ENCODE results near the gene ART5. TPM values are rescaled to one million over a fixed set of nuclear protein-coding genes. Genes with fewer than 3 reads are reported as not detected.
A peak's percentile ranks its signal among the peaks of the same experiment; 100 is the strongest.

Gene ART5
- polyA plus RNA-seq, 1 donor (not counting 4 experiments of a cell fraction or from before 2014, with no cell fraction given), result not detected

DNA sequence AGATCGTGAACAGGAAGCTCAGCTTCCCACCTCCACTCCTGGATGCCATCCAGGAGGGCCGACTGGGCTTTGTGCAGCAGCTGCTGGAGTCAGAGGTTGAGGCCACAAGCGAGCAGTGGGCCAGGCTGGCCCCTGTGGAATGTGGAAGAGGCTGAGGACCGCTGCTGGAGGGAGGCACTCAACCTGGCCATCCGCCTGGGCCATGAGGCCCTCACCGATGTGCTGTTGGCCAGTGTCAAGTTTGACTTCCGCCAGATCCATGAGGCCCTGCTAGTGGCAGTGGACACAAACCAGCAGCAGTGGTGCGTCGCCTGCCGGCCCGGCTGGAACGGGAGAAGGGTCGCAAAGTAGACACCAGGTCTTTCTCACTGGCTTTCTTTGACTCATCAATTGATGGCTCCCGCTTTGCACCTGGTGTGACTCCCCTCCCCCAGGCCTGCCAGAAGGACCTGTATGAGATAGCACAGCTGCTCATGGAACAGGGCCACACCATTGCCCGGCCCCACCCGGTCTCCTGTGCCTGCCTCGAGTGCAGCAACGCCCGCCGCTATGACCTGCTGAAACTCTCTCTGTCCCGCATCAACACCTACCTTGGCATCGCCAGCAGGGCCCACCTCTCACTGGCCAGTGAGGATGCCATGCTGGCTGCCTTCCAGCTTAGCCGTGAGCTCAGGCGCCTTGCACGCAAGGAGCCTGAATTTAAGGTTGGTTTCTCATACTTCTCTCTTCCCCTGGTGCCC, 24.9 kb downstream of the ART5 start:
- H2AFZ ChIP-seq (ENCODE audit: control insufficient read depth, low read length), result no peak overlapping the region
- peaks cover 4% of the 10 kb centered on the region for H3K27me3 ChIP-seq (ENCODE audit: control insufficient read depth, extremely low read depth, insufficient read depth, low read length)
- dilution Hi-C loops (cut with MboI; ENCODE audit: extremely low pct_ligation_motif_present, low sequenced_read_pairs), result no loop called here
- no peaks in the 10 kb centered on the region for H4K20me1 ChIP-seq (ENCODE audit: control insufficient read depth, extremely low read depth, insufficient read depth, low read length)
- H3K4me1 ChIP-seq (ENCODE audit: control insufficient read depth, extremely low read depth, insufficient read depth, low read length), result peaks cover 17% of the 10 kb centered on the region
- no peak overlapping the region for H3K27ac ChIP-seq (ENCODE audit: control insufficient read depth, insufficient read depth, low read length)
- TF ChIP-seq EZH2 (IDR thresholded peaks at IDR 0.05; ENCODE audit: low read length), result no peak
- TF ChIP-seq, protein P1, sequence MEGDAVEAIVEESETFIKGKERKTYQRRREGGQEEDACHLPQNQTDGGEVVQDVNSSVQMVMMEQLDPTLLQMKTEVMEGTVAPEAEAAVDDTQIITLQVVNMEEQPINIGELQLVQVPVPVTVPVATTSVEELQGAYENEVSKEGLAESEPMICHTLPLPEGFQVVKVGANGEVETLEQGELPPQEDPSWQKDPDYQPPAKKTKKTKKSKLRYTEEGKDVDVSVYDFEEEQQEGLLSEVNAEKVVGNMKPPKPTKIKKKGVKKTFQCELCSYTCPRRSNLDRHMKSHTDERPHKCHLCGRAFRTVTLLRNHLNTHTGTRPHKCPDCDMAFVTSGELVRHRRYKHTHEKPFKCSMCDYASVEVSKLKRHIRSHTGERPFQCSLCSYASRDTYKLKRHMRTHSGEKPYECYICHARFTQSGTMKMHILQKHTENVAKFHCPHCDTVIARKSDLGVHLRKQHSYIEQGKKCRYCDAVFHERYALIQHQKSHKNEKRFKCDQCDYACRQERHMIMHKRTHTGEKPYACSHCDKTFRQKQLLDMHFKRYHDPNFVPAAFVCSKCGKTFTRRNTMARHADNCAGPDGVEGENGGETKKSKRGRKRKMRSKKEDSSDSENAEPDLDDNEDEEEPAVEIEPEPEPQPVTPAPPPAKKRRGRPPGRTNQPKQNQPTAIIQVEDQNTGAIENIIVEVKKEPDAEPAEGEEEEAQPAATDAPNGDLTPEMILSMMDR (optimal IDR thresholded peaks at IDR 0.05 in 1 of 3, IDR thresholded peaks at IDR 0.05 in 1 of 3, conservative IDR thresholded peaks at IDR 0.05 in 1 of 3; ENCODE audit: extremely low read depth in 1 of 3, insufficient read depth in 2 of 3, low read length in 3 of 3), result no peak
- no peak overlapping the region for H3K4me2 ChIP-seq (ENCODE audit: control insufficient read depth, extremely low read depth, insufficient read depth, low read depth, low read length)
- no peak overlapping the region for H3K4me3 ChIP-seq (ENCODE audit: control insufficient read depth in 2 of 3, extremely low read depth in 1 of 3, insufficient read depth in 2 of 3, low read depth in 1 of 3, low read length in 3 of 3)
- no peaks in the 10 kb centered on the region for H3K9me3 ChIP-seq (ENCODE audit: control insufficient read depth, low read depth, low read length)
- H3K36me3 ChIP-seq (ENCODE audit: control insufficient read depth in 2 of 2, extremely low read depth in 1 of 2, insufficient read depth in 2 of 2, low read length in 2 of 2), result no peaks in the 10 kb centered on the region
- DNase-seq (ENCODE audit: low read depth, low spot score) (no peak), FAIRE-seq (no peak)
- no peaks in the 10 kb centered on the region for H3K79me2 ChIP-seq (ENCODE audit: control insufficient read depth, insufficient read depth, low read length)
- H3K9me1 ChIP-seq (ENCODE audit: control insufficient read depth, extremely low read depth, insufficient read depth, low read length), result no peaks in the 10 kb centered on the region
- no peak overlapping the region for H3K9ac ChIP-seq (ENCODE audit: control insufficient read depth, extremely low read depth, insufficient read depth, low read length)

DNA sequence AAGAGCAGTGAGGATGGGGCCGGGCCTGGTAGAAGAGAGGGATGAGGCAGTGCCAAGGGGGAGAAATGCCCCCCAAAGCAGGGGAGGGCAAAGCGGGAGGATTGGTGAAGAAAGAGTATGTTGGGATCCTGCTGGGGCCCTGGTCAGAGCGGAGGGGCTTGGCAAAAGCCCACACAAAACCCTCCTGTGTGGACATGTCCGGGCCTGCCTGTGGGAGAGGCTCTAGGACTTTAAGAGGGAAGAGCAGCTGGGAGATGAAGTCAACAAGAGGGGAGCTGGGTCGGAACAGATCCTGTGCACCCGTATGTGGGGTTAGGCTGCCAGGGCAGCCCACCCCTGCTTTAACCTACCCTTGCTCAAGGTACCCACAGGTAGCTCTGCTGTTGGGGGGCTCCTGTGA, 25.8 kb downstream of the ART5 start:
- H3K4me2 ChIP-seq (ENCODE audit: control insufficient read depth, extremely low read depth, insufficient read depth, low read depth, low read length), result peak overlapping the region; percentile 39
- peaks cover 17% of the 10 kb centered on the region for H3K4me1 ChIP-seq (ENCODE audit: control insufficient read depth, extremely low read depth, insufficient read depth, low read length)
- no peak overlapping the region for H3K4me3 ChIP-seq (ENCODE audit: control insufficient read depth in 2 of 3, extremely low read depth in 1 of 3, insufficient read depth in 2 of 3, low read depth in 1 of 3, low read length in 3 of 3)
- dilution Hi-C loops (cut with MboI; ENCODE audit: extremely low pct_ligation_motif_present, low sequenced_read_pairs), result no loop called here
- H3K9ac ChIP-seq (ENCODE audit: control insufficient read depth, extremely low read depth, insufficient read depth, low read length), result no peak overlapping the region
- no peak for FAIRE-seq
- no peak for DNase-seq (ENCODE audit: low read depth, low spot score)
- TF ChIP-seq, protein P1 (optimal IDR thresholded peaks at IDR 0.05 in 1 of 3, IDR thresholded peaks at IDR 0.05 in 1 of 3, conservative IDR thresholded peaks at IDR 0.05 in 1 of 3; ENCODE audit: extremely low read depth in 1 of 3, insufficient read depth in 2 of 3, low read length in 3 of 3), result no peak
- no peak for TF ChIP-seq EZH2 (IDR thresholded peaks at IDR 0.05; ENCODE audit: low read length)
- H4K20me1 ChIP-seq (ENCODE audit: control insufficient read depth, extremely low read depth, insufficient read depth, low read length), result no peaks in the 10 kb centered on the region
- no peaks in the 10 kb centered on the region for H3K9me3 ChIP-seq (ENCODE audit: control insufficient read depth, low read depth, low read length)
- H3K9me1 ChIP-seq (ENCODE audit: control insufficient read depth, extremely low read depth, insufficient read depth, low read length), result no peaks in the 10 kb centered on the region
- H3K79me2 ChIP-seq (ENCODE audit: control insufficient read depth, insufficient read depth, low read length), result no peaks in the 10 kb centered on the region
- H3K27me3 ChIP-seq (ENCODE audit: control insufficient read depth, extremely low read depth, insufficient read depth, low read length), result peaks cover 3% of the 10 kb centered on the region
- no peaks in the 10 kb centered on the region for H3K36me3 ChIP-seq (ENCODE audit: control insufficient read depth in 2 of 2, extremely low read depth in 1 of 2, insufficient read depth in 2 of 2, low read length in 2 of 2)
- H3K27ac ChIP-seq (ENCODE audit: control insufficient read depth, insufficient read depth, low read length), result no peak overlapping the region
- peak overlapping the region; percentile 61 for H2AFZ ChIP-seq (ENCODE audit: control insufficient read depth, low read length)

All from keratinocyte (primary cell).